ENCODE results near the gene KIF26B.

Gene KIF26B

GRCh38 chr1:245148069-245148468, 6.7 kb upstream of the KIF26B start:
- no peak overlapping the region for H3K4me3 ChIP-seq (ENCODE audit: low read depth, low read length)
- no peak for TF ChIP-seq CTCF (IDR thresholded peaks at IDR 0.05; ENCODE audit: control insufficient read depth, extremely low read depth, insufficient read depth)
- no peak for DNase-seq (ENCODE audit: low read depth)

DNA sequence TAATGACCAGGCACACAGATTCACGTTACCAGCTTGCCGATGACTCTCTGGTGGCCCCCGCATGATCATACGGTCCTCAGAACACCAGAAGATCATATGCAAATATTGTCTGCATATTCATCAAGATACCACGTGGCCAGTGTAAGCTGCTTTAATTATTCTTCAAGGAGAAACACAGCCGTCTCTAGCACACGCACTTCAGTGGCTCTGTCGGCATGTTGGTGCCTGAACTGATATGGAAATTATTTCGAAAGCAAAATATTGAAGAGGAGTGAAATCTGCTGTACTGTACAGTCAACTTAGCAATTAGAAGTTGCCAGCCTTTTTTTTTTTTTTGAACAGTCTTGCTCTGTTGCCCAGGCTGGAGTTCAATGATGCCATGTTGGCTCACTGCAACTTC, 5.9 kb upstream of the KIF26B start:
- no peak overlapping the region for H3K4me3 ChIP-seq (ENCODE audit: low read depth, low read length)

GRCh38 chr1:245153081-245153551, 1.7 kb upstream of the KIF26B start:
- peak overlapping the region; percentile 37; the same call in 1 of the 2 replicates for H3K4me3 ChIP-seq (ENCODE audit: low read depth, low read length)
- DNase-seq (ENCODE audit: low read depth) = peak; percentile 15
- peak; percentile 59 for TF ChIP-seq CTCF (IDR thresholded peaks at IDR 0.05; ENCODE audit: control insufficient read depth, extremely low read depth, insufficient read depth)

More for the DNA sequence above, 5.9 kb upstream of the KIF26B start:
- no peak for TF ChIP-seq CTCF (IDR thresholded peaks at IDR 0.05; ENCODE audit: control insufficient read depth, extremely low read depth, insufficient read depth)
- DNase-seq (ENCODE audit: low read depth) = no peak

DNA sequence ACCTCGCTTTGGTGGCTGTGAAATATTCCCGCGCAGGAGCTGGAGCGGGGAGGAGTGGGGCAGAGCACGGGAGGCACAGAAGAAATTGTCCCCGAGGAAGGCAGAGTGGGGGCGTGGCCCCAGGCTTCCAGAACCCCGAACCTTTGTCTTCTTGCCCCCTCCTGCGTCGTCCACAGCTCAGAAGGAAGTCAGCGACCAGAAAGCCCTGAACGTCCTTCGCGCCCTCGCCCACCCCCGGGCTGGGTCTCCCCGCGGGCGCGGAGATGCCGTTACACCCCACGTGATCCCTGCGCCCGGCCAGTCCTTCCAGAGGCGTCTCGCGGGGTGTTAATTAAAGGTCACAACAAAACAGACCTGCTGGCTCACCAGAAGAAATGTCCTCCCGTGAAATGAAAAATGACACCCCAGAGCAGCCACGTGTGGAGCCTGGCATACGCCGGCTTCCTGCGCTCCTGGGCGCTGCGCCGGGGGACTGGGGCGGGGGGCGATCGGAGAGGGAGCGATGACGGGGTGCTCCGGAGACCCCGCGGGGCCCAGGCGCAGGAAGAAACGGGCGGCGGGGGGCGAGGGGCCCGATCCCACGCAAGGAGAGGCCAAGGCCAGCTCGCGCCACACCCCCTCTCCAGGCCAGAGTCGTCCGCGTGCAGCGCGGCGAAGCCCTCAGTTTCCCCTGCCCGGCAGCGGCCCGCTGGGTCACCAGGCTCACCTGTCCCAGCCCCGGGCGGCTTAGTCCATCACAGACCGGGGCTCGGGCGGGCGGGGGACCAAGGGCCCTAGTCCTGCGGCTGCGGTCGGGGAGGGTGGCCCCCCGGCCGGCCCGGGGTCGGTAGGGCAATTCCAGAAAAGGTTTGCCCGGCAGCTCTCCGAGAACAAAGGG, 995 bp upstream of the KIF26B start:
- no peak for TF ChIP-seq CTCF (IDR thresholded peaks at IDR 0.05; ENCODE audit: control insufficient read depth, extremely low read depth, insufficient read depth)
- peak overlapping the region; percentile 45 for H3K4me3 ChIP-seq (ENCODE audit: low read depth, low read length)
- no peak for DNase-seq (ENCODE audit: low read depth)

- no peak for TF ChIP-seq CTCF (IDR thresholded peaks at IDR 0.05; ENCODE audit: control insufficient read depth, extremely low read depth, insufficient read depth)
- DNase-seq (ENCODE audit: low read depth) = no peak
Measured at GRCh38 chr1:245155272-245156040, 671 bp downstream of the KIF26B start.

DNA sequence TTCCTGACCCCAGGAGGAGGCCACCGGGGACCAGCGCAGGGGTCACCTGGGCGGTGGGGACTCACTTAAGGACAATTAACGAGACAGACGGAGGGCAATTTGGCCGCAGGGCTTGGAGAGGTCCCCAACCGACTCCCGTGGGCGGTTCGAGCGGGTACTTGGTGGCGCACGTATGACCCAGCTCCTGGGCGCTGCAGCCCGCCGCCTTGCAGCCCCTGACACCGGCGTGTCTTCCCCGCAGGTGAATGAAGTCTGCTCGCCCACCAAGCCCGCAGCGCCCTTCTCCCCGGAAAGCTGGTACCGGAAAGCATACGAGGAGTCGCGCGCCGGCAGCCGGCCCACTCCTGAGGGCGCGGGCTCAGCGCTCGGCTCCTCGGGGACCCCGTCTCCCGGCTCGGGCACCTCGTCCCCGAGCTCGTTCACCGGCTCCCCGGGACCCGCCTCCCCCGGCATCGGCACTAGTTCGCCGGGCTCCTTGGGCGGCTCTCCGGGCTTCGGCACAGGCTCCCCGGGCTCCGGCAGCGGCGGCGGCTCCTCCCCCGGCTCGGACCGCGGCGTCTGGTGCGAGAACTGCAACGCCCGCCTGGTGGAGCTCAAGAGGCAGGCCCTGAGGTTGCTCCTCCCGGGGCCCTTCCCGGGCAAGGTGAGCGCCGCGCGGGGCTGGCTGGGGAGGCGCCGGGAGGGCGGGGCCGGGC, 1.4 kb downstream of the KIF26B start:
- peak; percentile 94 for TF ChIP-seq CTCF (IDR thresholded peaks at IDR 0.05; ENCODE audit: control insufficient read depth, extremely low read depth, insufficient read depth)
- peak overlapping the region; percentile 45 for H3K4me3 ChIP-seq (ENCODE audit: low read depth, low read length)
- DNase-seq (ENCODE audit: low read depth) = peak; percentile 13

More at GRCh38 chr1:245155272-245156040, 671 bp downstream of the KIF26B start:
- peak overlapping the region; percentile 45; the same call in 1 of the 2 replicates for H3K4me3 ChIP-seq (ENCODE audit: low read depth, low read length)

Measured in LNCaP clone FGC (cell line).